Peyer's patch (tissue), 4 donors: ENCODE data around the gene FOXL2NB. TPM values are rescaled to one million over a fixed set of nuclear protein-coding genes. Genes with fewer than 3 reads are reported as not detected.

ENCODE experiments used
- DNase-seq, 3 donors: peaks; one replicate each; pipeline ENCODE4 v3.0.0-alpha.2; 2017 to 2019
- H3K27ac ChIP-seq, 4 donors: fragments of 200-600 bp; sonication (generic); one replicate each; pipeline ENCODE4 v1.5.1; 2016 to 2019
- H3K27me3 ChIP-seq, 2 donors: fragments of 200-600 bp; sonication (generic); one replicate each; pipeline ENCODE4 v1.5.1; 2019
- H3K36me3 ChIP-seq, 3 donors: fragments of 200-600 bp; sonication (generic); one replicate each; pipeline ENCODE4 v1.5.1; 2016 to 2019
- H3K4me1 ChIP-seq, 4 donors: fragments of 200-600 bp; sonication (generic); one replicate each; pipeline ENCODE4 v1.5.1; 2016 to 2019
- H3K4me3 ChIP-seq, 4 donors: fragments of 200-600 bp; sonication (generic); 1 replicate in 3 of 4; 2 replicates in 1 of 4; pipeline ENCODE4 v1.5.1; 2016 to 2019; ENCODE audit warnings: mild to moderate bottlenecking in 1 of 4
- H3K9me3 ChIP-seq, 4 donors: fragments of 200-600 bp; sonication (generic); one replicate each; pipeline ENCODE4 v1.5.1; 2016 to 2019; ENCODE audit warnings: mild to moderate bottlenecking in 1 of 4
- POLR2A ChIP-seq, 2 donors: fragments of 450-650 bp; IDR thresholded peaks; one replicate each; pipeline ENCODE4 v1.5.1; 2017; ENCODE audit warnings: antibody characterized with exemption in 2 of 2, mild to moderate bottlenecking in 2 of 2, moderate library complexity in 2 of 2
- total RNA-seq, 4 donors: library from RNA; depleted of rRNA; stranded (reverse); fragments of >200 nt; gene quantifications; one replicate each; pipeline ENCODE4 v1.1.0, GENCODE V29; 2016
- TF ChIP-seq, protein P1 (sequence below), 6 experiments: fragments of 450-650 bp in 4 of 6; fragments of 200-600 bp in 2 of 6; sonication (generic) in 1 of 6; IDR thresholded peaks; one replicate each; pipeline ENCODE4 v1.5.1; 2017 to 2019; ENCODE audit warnings: antibody characterized with exemption in 6 of 6, mild to moderate bottlenecking in 3 of 6, moderate library complexity in 1 of 6

The FOXL2NB gene
- total RNA-seq, 4 donors from 2014 or later: not detected

DNA sequence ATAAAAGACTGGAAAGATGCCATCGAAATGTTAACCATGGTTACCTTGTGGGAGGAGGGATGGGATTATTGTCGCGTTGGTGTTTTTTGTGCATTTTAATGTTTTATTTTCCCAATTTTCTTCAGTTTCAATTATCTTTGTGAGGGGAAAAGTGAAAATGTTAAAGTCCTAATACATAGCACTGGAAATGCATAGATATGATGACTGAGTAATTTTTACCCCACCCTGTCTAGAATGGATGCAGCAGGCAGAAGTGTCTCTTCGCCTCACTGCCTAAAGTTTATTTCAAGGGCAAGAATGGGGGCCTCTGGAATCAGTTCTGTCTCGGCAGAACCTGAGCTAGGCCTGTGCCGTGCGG is 11.5 kb upstream of the FOXL2NB start:
- Histone ChIP-seq H3K4me3 (peak overlapping the region in 3 of 4 donors; percentile 31 to 48 (median 33)), H3K27ac (no peak overlapping the region), H3K36me3 (no peaks in the 10 kb centered on the region), H3K27me3 (peaks cover 0 to 41% of the 10 kb centered on the region in 2 donors), H3K4me1 (peaks cover 3 to 44% (median 12%) of the 10 kb centered on the region in 4 donors), H3K9me3 (no peaks in the 10 kb centered on the region)
- DNase-seq: no peak
- no peak for TF ChIP-seq POLR2A (IDR thresholded peaks at IDR 0.05)
- TF ChIP-seq, protein P1, sequence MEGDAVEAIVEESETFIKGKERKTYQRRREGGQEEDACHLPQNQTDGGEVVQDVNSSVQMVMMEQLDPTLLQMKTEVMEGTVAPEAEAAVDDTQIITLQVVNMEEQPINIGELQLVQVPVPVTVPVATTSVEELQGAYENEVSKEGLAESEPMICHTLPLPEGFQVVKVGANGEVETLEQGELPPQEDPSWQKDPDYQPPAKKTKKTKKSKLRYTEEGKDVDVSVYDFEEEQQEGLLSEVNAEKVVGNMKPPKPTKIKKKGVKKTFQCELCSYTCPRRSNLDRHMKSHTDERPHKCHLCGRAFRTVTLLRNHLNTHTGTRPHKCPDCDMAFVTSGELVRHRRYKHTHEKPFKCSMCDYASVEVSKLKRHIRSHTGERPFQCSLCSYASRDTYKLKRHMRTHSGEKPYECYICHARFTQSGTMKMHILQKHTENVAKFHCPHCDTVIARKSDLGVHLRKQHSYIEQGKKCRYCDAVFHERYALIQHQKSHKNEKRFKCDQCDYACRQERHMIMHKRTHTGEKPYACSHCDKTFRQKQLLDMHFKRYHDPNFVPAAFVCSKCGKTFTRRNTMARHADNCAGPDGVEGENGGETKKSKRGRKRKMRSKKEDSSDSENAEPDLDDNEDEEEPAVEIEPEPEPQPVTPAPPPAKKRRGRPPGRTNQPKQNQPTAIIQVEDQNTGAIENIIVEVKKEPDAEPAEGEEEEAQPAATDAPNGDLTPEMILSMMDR (IDR thresholded peaks at IDR 0.05): no peak

DNA sequence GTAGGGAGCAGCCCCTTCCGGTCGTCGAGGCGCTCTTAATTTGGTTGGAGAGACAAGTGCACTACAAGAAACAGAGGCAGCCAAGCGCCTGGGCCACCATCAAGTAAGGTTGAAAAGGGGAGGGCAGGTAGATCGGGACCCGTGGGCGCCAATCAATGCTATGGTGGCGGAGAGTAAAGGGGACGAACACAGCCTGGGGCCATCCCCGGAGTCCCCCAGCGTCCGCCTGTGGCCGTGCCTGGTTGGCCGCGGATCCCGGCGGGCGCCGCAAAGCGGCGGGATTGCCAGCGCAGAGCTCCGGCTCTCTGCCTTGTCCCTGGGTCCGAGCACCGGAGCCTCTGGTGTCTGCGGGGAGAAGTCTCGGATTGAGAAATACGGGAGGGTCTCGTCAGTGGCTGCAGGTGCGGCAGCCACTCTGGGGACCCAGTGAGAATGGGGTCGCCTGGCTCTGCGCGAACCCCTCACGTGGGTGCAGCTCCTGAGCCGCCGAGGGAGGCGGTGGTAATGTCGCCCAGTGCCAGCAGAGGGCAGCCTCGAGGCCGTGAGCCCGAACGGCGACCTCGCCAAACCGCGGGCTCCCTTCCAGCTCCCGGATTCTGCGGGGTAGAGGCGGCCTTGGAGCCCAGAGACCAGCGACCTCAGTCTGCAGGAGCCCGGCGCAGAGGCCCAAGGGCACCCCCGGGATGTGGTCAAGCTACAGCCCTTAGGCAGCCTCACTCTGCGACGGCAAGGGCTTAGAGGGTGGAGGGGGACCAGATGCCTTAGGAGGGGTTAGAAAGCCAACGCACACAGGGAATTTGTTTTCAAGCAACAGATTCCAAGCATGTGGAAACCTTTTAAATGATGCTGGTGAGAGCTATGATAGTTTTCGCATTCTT is 10.9 kb upstream of the FOXL2NB start:
- Histone ChIP-seq H3K4me1 (peaks cover 3 to 44% (median 12%) of the 10 kb centered on the region in 4 donors), H3K4me3 (peak overlapping the region in 3 of 4 donors; percentile 31 to 48 (median 33)), H3K27ac (no peak overlapping the region), H3K9me3 (no peaks in the 10 kb centered on the region), H3K27me3 (peaks cover 0 to 47% of the 10 kb centered on the region in 2 donors), H3K36me3 (no peaks in the 10 kb centered on the region)
- DNase-seq: peak; percentile 34 to 81 (median 79)
- no peak for TF ChIP-seq POLR2A (IDR thresholded peaks at IDR 0.05)
- TF ChIP-seq, protein P1 (IDR thresholded peaks at IDR 0.05): peak; percentile 55 to 86 (median 78)

DNA sequence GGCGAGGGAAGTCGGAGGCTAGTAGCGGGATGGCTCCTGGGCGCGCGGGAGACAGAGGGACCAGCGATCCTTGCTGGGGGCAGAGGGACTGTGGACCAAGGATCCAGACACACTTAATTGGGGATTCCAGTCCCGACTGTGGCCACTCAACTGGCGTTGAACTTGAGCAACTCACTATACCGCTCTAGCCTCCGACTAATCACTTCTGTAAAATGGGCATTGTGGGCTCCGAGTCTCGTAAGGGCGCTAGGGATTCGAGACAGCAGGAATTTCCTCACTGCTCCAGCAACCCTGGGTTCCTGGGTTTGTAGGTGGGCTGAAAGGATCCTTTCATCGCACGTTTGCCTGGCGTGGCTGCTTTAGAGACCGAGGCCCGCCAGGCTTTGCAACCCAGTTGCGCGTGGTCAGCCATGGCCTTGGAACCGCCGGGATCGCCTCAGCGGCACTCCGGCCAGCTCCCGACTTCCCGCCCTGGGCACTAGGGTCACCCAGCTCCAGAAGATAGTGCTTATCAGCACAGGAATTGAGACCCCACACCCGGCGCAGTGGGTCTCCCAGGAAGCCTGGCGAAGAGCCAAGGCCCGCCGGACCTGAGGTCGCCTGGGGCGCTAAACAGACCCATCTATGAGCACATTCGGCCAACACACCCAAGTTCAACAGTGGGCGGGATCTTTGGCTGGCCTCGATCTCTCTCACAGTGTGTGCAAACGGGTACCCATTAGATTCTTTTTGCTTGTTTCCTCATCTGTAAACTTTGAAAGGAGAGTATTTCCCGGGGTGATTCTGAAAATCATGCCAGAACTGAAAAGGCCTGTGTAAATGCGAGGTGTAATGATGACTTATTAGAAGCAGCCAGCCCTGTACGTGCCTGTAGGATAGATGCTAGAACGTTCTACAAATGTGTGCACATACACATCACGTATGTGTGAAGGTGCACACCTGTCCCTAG is 10.0 kb upstream of the FOXL2NB start:
- Histone ChIP-seq H3K27me3 (peaks cover 0 to 51% of the 10 kb centered on the region in 2 donors), H3K36me3 (no peaks in the 10 kb centered on the region), H3K4me3 (peak overlapping the region in 2 of 4 donors; percentile 33 to 48), H3K9me3 (no peaks in the 10 kb centered on the region), H3K4me1 (peaks cover 3 to 44% (median 12%) of the 10 kb centered on the region in 4 donors), H3K27ac (no peak overlapping the region)
- no peak for DNase-seq
- TF ChIP-seq, protein P1 (IDR thresholded peaks at IDR 0.05): no peak
- no peak for TF ChIP-seq POLR2A (IDR thresholded peaks at IDR 0.05)

DNA sequence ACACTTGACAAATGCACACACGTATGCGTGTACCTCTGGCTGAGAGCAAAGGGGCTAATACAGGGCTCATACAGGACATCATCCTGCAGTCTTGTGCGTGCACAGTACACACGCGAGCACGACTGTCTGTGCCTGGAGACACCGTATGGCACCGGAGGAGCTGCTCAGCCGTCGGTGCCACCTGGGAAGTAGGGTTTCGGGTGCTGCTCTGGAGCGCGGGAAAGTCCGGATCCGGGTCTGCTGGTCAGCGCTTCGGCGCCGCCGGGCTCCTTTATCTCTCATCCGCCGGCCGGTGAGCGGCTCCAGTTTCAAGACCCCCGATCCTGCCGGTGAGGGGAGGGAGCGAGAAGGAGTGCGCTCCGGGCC is 9.3 kb upstream of the FOXL2NB start:
- Histone ChIP-seq H3K9me3 (no peaks in the 10 kb centered on the region), H3K27ac (no peak overlapping the region), H3K27me3 (peaks cover 0 to 51% of the 10 kb centered on the region in 2 donors), H3K4me1 (peaks cover 3 to 44% (median 12%) of the 10 kb centered on the region in 4 donors), H3K36me3 (no peaks in the 10 kb centered on the region), H3K4me3 (no peak overlapping the region)
- no peak for DNase-seq
- TF ChIP-seq, protein P1 (IDR thresholded peaks at IDR 0.05): no peak
- TF ChIP-seq POLR2A (IDR thresholded peaks at IDR 0.05): no peak

DNA sequence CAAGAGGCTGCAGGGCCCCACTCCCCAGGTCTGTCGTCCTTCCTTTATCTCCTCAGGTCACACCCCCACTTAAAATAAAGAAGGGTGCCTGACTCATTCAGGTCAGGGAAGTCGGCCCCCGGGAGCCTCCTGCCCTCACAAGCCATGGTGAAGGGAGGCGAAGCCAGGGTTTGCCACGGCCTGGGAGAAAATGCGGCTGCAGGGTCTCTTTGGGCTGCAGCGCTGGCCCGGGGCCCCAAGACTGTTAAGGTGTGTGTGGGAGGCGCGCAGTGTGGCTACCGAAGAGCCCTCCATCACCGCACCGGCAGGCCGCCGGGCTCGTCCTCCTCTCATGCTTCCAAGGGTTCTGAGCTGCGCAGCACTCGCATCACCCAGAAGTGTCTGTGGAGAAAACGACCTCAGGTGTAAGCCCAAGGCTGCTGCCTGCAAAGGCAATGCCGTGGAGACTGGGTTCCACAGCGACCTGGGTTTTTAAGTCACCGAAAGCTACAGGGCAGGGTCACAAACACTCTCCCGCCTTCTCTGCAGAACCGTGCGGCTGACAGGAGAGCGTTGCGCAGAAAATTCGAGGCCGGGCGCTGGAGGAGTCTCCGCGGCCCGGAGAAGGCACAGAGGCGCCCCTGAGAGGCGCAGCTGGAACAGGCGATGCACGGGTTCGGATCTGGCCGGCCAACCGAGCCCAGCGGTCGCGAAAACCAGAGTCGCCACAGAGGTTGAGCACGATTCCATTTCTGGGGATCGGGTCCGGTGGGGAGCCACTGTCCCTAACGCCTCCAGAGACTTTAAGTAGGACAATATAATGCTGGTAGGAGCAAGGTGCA is 8.8 kb upstream of the FOXL2NB start:
- no peak for DNase-seq
- Histone ChIP-seq H3K27me3 (peaks cover 0 to 56% of the 10 kb centered on the region in 2 donors), H3K9me3 (no peaks in the 10 kb centered on the region), H3K36me3 (no peaks in the 10 kb centered on the region), H3K4me3 (no peak overlapping the region), H3K27ac (no peak overlapping the region), H3K4me1 (peaks cover 3 to 44% (median 12%) of the 10 kb centered on the region in 4 donors)
- TF ChIP-seq POLR2A (IDR thresholded peaks at IDR 0.05): no peak
- TF ChIP-seq, protein P1 (IDR thresholded peaks at IDR 0.05): no peak
